Ascending aorta (tissue), 2 donors: ENCODE data around the gene LYST. TPM values are rescaled to one million over a fixed set of nuclear protein-coding genes. Genes with fewer than 3 reads are reported as not detected.
"Not testable (repeated sequence)": the region's sequence is repeated elsewhere in the genome, so short reads cannot be mapped to it uniquely, and the experiment has no call there.

Source experiments
- DNase-seq, 2 donors: peaks; one replicate each; pipeline ENCODE4 v3.0.0-alpha.2; 2019; ENCODE audit warnings: low spot score in 2 of 2
- H3K27ac ChIP-seq, 2 donors: fragments of 200-600 bp; sonication (generic); one replicate each; pipeline ENCODE4 v1.5.1; 2016 to 2017; ENCODE audit warnings: mild to moderate bottlenecking in 1 of 2
- H3K27me3 ChIP-seq: fragments of 200-600 bp; sonication (generic); one replicate; pipeline ENCODE4 v1.5.1; 2017
- H3K36me3 ChIP-seq, 2 donors: fragments of 200-600 bp; sonication (generic); one replicate each; pipeline ENCODE4 v1.5.1; 2016
- H3K4me1 ChIP-seq, 2 donors: fragments of 200-600 bp; sonication (generic); one replicate each; pipeline ENCODE4 v1.5.1; 2016 to 2017; ENCODE audit warnings: mild to moderate bottlenecking in 1 of 2
- H3K4me3 ChIP-seq, 2 donors: fragments of 200-600 bp; sonication (generic); one replicate each; pipeline ENCODE4 v1.5.1; 2016 to 2017; ENCODE audit warnings: mild to moderate bottlenecking in 1 of 2
- H3K9me3 ChIP-seq, 2 donors: fragments of 200-600 bp; sonication (generic); one replicate each; pipeline ENCODE4 v1.5.1; 2016
- intact Hi-C: fragments of 100-400 bp; cut with DNase I; formaldehyde crosslinking; loops from one replicate; pipeline ENCODE4 v1.15.1; 2023
- total RNA-seq: library from RNA; depleted of rRNA; stranded (reverse); fragments of >200 nt; gene quantifications from one replicate; pipeline ENCODE4 v1.1.0, GENCODE V29; 2016
- TF ChIP-seq, protein P1 (sequence below), 3 experiments: fragments of 200-600 bp in 2 of 3; fragments of 450-650 bp in 1 of 3; sonication (generic) in 2 of 3; IDR thresholded peaks; one replicate each; pipeline ENCODE4 v1.5.1; 2016 to 2019; ENCODE audit warnings: antibody characterized with exemption in 3 of 3, mild to moderate bottlenecking in 1 of 3, moderate library complexity in 1 of 3

LYST gene
- total RNA-seq, 1 donor from 2014 or later: 169 TPM

DNA sequence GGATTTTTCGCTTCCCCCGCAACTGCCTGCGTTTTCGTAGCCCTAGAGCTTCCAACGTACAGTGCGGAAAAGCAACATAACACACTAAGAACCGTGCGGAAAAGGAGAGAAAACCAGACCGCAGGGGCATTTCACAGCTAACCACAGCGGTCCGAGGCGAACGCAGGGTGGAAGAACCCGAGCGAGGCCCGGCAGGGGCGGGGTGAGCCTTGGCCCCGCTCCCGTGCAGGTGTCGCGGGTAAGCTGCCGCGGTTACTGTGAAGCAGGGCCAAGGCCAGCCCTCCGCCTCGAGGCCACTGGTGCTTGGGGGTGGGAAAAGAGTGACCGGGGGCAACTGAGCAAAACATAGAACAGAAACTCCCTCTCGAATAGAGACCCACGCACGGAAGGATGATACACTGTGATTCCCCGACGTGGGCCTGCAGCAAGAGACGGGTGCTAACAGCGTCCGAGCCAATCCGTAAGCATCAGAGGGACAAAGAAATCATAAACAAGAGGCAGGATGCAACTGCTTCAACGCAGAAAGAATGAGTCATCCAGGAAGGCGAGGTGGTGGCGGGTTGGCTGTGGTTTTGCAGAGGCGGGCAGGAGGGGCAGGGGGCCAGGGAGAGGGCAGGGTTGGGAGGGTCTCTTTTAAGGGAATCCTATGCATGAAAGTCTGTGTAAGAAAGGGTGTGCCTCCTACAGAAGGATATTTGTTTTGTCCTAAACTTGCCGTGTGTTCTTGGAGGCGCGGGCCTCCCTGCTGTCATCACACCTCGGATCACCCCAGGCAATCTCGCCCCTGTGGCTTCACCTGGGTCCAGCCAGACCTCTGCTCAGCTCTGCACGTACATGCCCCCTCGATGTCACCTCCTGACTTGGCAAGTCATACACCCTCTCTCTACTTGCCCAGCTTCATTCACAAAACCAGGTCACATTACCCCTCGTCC lies 224.4 kb downstream of the LYST start:
- H3K4me3 ChIP-seq: no peak overlapping the region
- H3K27ac ChIP-seq: no peak overlapping the region
- H3K27me3 ChIP-seq: no peaks in the 10 kb centered on the region
- H3K4me1 ChIP-seq: no peaks in the 10 kb centered on the region
- no peak for DNase-seq
- no peaks in the 10 kb centered on the region for H3K9me3 ChIP-seq
- no peaks in the 10 kb centered on the region for H3K36me3 ChIP-seq
- TF ChIP-seq, protein P1, sequence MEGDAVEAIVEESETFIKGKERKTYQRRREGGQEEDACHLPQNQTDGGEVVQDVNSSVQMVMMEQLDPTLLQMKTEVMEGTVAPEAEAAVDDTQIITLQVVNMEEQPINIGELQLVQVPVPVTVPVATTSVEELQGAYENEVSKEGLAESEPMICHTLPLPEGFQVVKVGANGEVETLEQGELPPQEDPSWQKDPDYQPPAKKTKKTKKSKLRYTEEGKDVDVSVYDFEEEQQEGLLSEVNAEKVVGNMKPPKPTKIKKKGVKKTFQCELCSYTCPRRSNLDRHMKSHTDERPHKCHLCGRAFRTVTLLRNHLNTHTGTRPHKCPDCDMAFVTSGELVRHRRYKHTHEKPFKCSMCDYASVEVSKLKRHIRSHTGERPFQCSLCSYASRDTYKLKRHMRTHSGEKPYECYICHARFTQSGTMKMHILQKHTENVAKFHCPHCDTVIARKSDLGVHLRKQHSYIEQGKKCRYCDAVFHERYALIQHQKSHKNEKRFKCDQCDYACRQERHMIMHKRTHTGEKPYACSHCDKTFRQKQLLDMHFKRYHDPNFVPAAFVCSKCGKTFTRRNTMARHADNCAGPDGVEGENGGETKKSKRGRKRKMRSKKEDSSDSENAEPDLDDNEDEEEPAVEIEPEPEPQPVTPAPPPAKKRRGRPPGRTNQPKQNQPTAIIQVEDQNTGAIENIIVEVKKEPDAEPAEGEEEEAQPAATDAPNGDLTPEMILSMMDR (IDR thresholded peaks at IDR 0.05): no peak
- intact Hi-C loops: no loop called here

DNA sequence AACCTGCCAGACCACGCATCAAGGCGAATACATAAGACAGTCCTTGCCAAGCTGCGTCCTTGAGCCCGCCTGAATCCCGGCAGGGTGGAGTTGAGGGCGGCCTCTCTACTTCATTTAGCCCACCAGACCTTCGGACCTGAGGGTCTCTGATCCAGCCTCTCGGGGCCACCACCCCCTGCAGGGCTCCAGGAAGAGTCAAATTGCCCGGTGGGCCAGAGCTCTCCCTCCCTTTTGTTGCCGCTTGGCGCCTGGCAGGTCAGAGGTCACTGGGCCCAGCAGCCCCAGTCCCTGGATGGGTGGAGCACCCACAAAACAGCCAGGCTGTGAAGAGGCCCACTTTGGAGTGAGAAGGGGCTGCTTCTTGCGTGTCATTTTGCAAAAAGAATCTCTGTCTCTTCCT lies 226.1 kb downstream of the LYST start:
- H3K27me3 ChIP-seq: no peaks in the 10 kb centered on the region
- peak in 1 of 2 donors; percentile 50 for DNase-seq
- intact Hi-C loops: no loop called here
- no peaks in the 10 kb centered on the region for H3K36me3 ChIP-seq
- H3K9me3 ChIP-seq: no peaks in the 10 kb centered on the region
- no peak overlapping the region for H3K27ac ChIP-seq
- H3K4me1 ChIP-seq: no peaks in the 10 kb centered on the region
- TF ChIP-seq, protein P1 (IDR thresholded peaks at IDR 0.05): no peak
- no peak overlapping the region for H3K4me3 ChIP-seq

DNA sequence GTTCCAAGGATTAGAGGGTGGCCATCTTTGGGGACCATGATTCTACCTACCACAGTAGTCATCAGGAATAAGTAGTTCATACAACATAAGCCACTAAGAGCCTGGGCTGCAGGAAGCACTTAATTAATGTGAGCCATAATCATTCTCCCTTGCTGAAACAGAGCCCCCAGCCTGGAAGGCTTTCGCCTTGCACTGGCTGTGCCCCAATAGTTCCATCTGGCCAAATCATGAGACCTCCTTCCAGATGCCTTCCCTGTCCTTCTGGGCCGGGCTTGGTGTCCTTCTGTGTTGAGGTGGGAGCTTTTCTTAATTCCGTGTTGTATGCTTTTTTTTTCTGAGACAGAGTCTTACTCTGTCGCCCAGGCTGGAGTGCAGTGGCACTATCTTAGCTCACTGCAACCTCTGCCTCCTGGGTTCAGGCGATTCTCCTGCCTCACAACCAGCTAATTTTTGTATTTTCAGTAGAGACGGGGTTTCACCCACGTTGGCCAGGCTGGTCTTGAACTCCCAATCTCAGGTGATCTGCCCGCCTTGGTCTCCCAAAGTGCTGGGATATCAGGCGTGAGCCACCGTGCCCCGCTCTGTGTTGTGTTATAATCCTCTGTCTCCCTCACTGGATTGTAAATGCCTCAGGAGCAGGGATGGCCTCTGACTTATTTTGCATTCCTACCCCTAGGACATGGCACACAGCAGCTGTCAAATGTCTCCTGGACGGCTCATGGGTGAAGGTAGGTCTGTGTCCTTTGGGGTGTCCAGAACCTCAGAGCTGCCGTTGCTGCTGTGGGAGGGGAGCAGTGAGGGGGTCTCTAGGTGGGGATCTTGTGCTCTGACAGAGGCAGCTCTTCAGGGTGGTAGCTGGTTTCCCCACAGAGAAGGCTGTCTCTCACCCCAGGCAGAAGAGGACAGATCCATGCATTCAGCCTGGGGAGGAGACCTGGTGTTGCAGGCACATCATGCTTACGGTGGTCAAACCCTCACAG lies 227.2 kb downstream of the LYST start:
- Histone ChIP-seq H3K9me3 (no peaks in the 10 kb centered on the region), H3K27me3 (no peaks in the 10 kb centered on the region), H3K36me3 (no peaks in the 10 kb centered on the region), H3K4me3 (no peak overlapping the region), H3K4me1 (no peaks in the 10 kb centered on the region), H3K27ac (no peak overlapping the region)
- TF ChIP-seq, protein P1 (IDR thresholded peaks at IDR 0.05): no peak
- intact Hi-C loops: no loop called here
- DNase-seq: peak in 1 of 2 donors; percentile 40

DNA sequence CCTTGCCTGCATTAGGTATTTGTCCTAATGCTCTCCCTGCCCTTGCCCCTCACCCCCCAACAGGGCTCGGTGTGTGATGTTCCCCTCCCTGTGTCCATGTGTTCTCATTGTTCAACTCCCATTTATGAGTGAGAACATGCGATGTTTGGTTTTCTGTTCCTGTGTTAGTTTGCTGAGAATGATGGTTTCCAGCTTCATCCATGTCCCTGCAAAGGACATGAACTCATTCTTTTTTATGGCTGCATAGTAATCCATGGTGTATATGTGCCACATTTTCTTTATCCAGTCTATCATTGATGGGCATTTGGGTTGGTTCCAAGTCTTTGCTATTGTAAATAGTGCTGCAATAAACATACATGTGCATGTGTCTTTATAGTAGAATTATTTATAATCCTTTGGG lies 228.1 kb downstream of the LYST start:
- H3K36me3 ChIP-seq, intact Hi-C loops, DNase-seq, H3K27me3 ChIP-seq, H3K4me1 ChIP-seq, H3K4me3 ChIP-seq, H3K27ac ChIP-seq, H3K9me3 ChIP-seq: not testable (repeated sequence)

DNA sequence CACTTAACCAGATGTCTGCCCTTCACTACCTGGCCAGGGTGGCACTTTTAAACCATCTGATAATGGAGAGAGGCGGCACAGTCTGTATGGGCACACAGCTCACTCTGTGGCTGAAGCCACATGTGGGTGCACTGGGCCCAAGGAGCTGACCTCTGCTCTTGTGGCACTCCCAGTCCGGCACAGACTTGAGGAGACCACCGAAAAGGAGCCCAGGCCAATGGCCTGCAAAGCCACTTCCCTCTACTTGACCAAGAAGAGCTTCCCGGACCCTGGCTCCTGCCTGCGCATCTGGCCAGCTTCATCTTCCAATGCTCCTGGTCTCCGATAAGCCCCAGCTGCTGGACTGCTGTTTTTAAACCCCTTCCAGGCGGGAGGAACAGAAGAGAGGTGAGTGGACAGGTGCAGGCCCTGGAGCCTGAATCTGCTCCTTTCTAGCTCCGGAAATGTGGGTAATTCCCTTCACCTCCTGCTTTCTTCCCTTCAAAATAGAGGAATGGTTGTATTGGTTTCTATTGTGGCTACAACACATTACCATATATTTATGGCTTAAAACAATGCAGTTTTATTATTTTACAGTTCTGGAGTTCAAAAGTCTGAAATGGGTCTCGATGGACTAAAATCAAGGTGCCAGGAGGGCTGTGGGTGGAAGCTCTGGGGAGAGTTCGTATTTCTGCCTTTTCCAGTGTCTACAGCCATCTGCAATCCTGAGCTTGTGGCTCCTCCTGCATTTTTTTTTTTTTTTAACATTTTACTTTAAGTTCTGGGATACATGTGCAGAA lies 228.8 kb downstream of the LYST start:
- TF ChIP-seq, protein P1 (IDR thresholded peaks at IDR 0.05): no peak
- Histone ChIP-seq H3K4me1 (no peaks in the 10 kb centered on the region), H3K4me3 (no peak overlapping the region), H3K36me3 (no peaks in the 10 kb centered on the region), H3K9me3 (no peaks in the 10 kb centered on the region), H3K27me3 (no peaks in the 10 kb centered on the region), H3K27ac (no peak overlapping the region)
- DNase-seq: peak in 1 of 2 donors; percentile 42
- intact Hi-C loops: no loop called here
